ENCODE measurements around the gene PDE10A.

PDE10A gene

GRCh38 chr6:165448210-165448609 is 214.8 kb downstream of the PDE10A start:
- no peak for DNase-seq (ENCODE audit: low spot score)
- no peak overlapping the region for H3K27ac ChIP-seq
- TF ChIP-seq, protein P1, sequence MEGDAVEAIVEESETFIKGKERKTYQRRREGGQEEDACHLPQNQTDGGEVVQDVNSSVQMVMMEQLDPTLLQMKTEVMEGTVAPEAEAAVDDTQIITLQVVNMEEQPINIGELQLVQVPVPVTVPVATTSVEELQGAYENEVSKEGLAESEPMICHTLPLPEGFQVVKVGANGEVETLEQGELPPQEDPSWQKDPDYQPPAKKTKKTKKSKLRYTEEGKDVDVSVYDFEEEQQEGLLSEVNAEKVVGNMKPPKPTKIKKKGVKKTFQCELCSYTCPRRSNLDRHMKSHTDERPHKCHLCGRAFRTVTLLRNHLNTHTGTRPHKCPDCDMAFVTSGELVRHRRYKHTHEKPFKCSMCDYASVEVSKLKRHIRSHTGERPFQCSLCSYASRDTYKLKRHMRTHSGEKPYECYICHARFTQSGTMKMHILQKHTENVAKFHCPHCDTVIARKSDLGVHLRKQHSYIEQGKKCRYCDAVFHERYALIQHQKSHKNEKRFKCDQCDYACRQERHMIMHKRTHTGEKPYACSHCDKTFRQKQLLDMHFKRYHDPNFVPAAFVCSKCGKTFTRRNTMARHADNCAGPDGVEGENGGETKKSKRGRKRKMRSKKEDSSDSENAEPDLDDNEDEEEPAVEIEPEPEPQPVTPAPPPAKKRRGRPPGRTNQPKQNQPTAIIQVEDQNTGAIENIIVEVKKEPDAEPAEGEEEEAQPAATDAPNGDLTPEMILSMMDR (IDR thresholded peaks at IDR 0.05) = no peak
- no peak overlapping the region for H3K4me3 ChIP-seq

DNA sequence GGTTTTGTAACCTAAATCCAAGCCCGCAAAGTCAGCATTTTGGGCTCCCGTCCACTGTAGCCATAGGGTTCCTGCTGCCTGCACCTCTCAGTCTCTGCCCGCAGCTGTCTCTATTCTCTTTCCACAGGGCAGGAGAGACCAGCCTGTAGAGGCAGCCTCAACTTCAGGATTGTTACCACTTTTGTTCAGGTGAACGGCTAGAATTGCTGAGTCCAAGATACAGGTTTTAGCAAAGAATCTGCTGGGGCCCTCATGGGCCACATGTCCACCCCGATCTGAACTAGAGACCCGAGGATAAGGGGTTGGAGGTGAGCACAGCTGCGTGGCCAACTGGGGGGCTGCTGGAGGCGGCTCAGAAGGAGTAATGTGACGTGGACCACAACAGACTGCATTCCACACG is 215.9 kb downstream of the PDE10A start:
- TF ChIP-seq, protein P1 (IDR thresholded peaks at IDR 0.05) = no peak
- Histone ChIP-seq H3K4me3 (no peak overlapping the region), H3K27ac (no peak overlapping the region)
- DNase-seq (ENCODE audit: low spot score) = no peak

- Histone ChIP-seq H3K27ac (no peak overlapping the region), H3K4me3 (no peak overlapping the region)
- TF ChIP-seq, protein P1 (IDR thresholded peaks at IDR 0.05) = no peak
- no peak for DNase-seq (ENCODE audit: low spot score)
Observed at GRCh38 chr6:165446331-165446730, 216.7 kb downstream of the PDE10A start.

- DNase-seq (ENCODE audit: low spot score) = no peak
- no peak overlapping the region for H3K4me3 ChIP-seq
- no peak overlapping the region for H3K27ac ChIP-seq
- TF ChIP-seq, protein P1 (IDR thresholded peaks at IDR 0.05) = no peak
Observed at GRCh38 chr6:165443462-165443861, 219.6 kb downstream of the PDE10A start.

DNA sequence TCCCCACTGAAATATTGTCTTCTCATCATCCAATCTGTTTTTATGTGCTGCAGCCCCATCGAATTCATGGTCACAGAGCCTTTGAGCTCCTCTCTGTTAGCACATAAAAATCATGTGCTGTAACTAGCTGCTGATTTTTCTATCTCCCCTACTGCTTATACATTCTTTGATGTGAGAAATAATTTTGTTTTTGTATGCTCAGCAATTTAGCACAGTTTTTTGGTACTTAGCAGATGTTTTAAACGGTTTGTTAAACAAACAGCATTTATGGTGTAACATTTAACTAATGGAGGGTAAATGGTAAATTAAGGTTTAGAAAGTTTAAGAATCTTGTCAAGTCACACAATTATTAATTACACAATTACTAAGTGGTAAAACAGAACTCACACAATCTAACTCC is 221.9 kb downstream of the PDE10A start:
- TF ChIP-seq, protein P1 (IDR thresholded peaks at IDR 0.05) = no peak
- Histone ChIP-seq H3K4me3 (no peak overlapping the region), H3K27ac (no peak overlapping the region)
- no peak for DNase-seq (ENCODE audit: low spot score)

GRCh38 chr6:165439928-165440554 is 223.0 kb downstream of the PDE10A start:
- no peak overlapping the region for H3K4me3 ChIP-seq
- DNase-seq (ENCODE audit: low spot score) = no peak
- TF ChIP-seq, protein P1 (IDR thresholded peaks at IDR 0.05) = no peak
- no peak overlapping the region for H3K27ac ChIP-seq

GRCh38 chr6:165426892-165427291 is 236.1 kb downstream of the PDE10A start:
- Histone ChIP-seq H3K4me3 (no peak overlapping the region), H3K27ac (no peak overlapping the region)
- no peak for DNase-seq (ENCODE audit: low spot score)
- TF ChIP-seq, protein P1 (IDR thresholded peaks at IDR 0.05) = no peak
